ENCODE results near the gene MNX1.

DNA sequence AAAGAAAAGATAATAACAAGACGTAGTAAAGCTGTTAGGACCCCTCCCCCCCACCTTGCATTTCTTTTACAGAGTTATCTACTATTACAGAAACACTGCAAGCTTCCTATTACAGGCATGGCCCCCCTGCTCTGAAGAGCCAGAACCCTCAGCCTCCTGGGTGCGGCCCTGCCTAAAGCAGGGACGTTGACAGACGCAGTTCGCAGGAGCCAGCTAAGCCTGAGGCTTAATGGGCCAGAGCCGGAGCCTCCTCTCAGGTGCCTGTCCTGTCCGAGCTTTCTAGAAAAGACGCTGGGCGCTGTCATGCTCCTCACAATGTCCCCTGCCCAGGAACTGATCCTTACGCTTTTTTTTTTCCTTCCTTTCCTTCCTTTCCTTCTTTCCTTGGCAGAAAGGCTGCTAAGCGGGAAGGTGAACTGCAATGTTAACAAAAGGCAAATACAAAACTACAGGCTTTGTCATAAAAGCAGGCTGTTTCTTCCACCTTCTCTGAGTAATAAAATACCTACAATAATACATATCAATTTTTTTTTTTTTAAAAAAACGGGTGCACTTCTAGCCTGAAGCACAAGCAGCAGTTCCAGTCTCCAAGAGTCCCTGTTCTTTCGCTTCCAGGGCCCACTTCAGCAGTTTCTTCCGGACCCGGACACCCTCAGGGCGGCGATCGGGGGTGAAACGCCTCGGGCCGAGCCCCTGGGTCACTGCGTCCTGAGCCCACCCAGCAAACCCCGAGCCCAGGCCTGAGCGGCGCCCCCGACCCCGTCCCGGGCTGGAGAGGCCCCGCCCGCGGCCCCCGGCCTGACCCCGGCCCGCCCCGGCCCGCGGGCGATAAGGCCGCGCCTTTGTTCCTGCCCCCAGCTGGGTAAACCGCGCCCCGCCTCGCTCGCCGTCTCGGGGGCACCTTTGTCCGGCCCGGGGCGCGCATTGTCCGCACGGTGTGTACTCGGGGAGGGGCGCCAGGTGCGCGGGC, 11.2 kb downstream of the MNX1 start:
- TF ChIP-seq GABPA (IDR thresholded peaks at IDR 0.05; ENCODE audit: low read depth) (no peak), CTCF (IDR thresholded peaks at IDR 0.05; ENCODE audit: insufficient read depth, low read length) (no peak), POLR2AphosphoS5 (IDR thresholded peaks at IDR 0.05; ENCODE audit: low read depth) (no peak)
